A673 (cell line): Measurements from ENCODE around the gene NOS1AP. TPM values are rescaled to one million over a fixed set of nuclear protein-coding genes. Genes with fewer than 3 reads are reported as not detected.

ENCODE experiments used
- BruUV-seq: library from RNA; stranded (reverse); fragments of 400-500 nt; replicated peaks from 2 replicates; lab custom pipeline; 2021; lab: Mats Ljungman, UMichigan
- CTCF ChIA-PET: fragments of 300-600 bp; sonication (Branson Sonifier 250); formaldehyde crosslinking; loops from one replicate; lab custom pipeline; 2022; ENCODE audit warnings: antibody characterized with exemption; lab: Charles Lee
- POLR2A ChIA-PET: fragments of 300-600 bp; sonication (Branson Sonifier 250); formaldehyde crosslinking; loops from one replicate; lab custom pipeline; 2022; ENCODE audit warnings: antibody characterized with exemption; ENCODE audit not compliant: low non-redundant PET; lab: Charles Lee
- DNase-seq: peaks from one replicate; pipeline ENCODE4 v3.0.0-alpha.2; 2015; ENCODE audit warnings: low spot score
- H3K27ac ChIP-seq: fragments of 200-600 bp; sonication (generic); 2 replicates; pipeline ENCODE4 v1.5.1; 2016; ENCODE audit warnings: mixed run types, low read depth, mild to moderate bottlenecking, mixed read lengths, antibody characterized with exemption, low read length; ENCODE audit not compliant: poor library complexity, severe bottlenecking
- H3K27me3 ChIP-seq: fragments of 200-600 bp; sonication (generic); replicated peaks from 2 replicates; pipeline ENCODE4 v1.6.1; 2017; ENCODE audit warnings: mixed run types, low read depth, mild to moderate bottlenecking, mixed read lengths, antibody characterized with exemption, low read length; ENCODE audit not compliant: insufficient read depth, poor library complexity
- H3K36me3 ChIP-seq: fragments of 200-600 bp; sonication (generic); 2 replicates; pipeline ENCODE4 v1.6.1; 2016; ENCODE audit warnings: mixed run types, mild to moderate bottlenecking, mixed read lengths, antibody characterized with exemption, low read length; ENCODE audit not compliant: insufficient read depth, poor library complexity, severe bottlenecking
- H3K4me1 ChIP-seq: fragments of 200-600 bp; sonication (generic); 2 replicates; pipeline ENCODE4 v1.6.1; 2017; ENCODE audit warnings: mixed run types, mild to moderate bottlenecking, mixed read lengths, antibody characterized with exemption, low read length; ENCODE audit not compliant: insufficient read depth, poor library complexity, severe bottlenecking
- H3K4me3 ChIP-seq: fragments of 200-600 bp; sonication (generic); 2 replicates; pipeline ENCODE4 v1.5.1; 2016; ENCODE audit warnings: low read depth, mixed run types, mild to moderate bottlenecking, mixed read lengths, low read length; ENCODE audit not compliant: poor library complexity, severe bottlenecking
- H3K9me3 ChIP-seq: fragments of 200-600 bp; sonication (generic); 2 replicates; pipeline ENCODE4 v1.6.1; 2016; ENCODE audit warnings: mixed run types, low read depth, mild to moderate bottlenecking, mixed read lengths, antibody characterized with exemption, low read length; ENCODE audit not compliant: poor library complexity, severe bottlenecking
- CTCF ChIP-seq: fragments of 300-800, 200-600 bp; sonication (generic); conservative IDR thresholded peaks from 2 replicates; pipeline ENCODE4 v1.5.1; 2017; ENCODE audit warnings: low read depth, mild to moderate bottlenecking, antibody characterized with exemption, low read length, moderate library complexity, mixed read lengths
- EZH2 ChIP-seq: fragments of 200-600 bp; sonication (generic); IDR thresholded peaks from 2 replicates; pipeline ENCODE4 v1.6.1; 2017; ENCODE audit warnings: borderline replicate concordance, low read depth, mild to moderate bottlenecking, mixed read lengths, antibody characterized with exemption, low read length; ENCODE audit not compliant: poor library complexity, severe bottlenecking
- intact Hi-C: fragments of 100-400 bp; cut with micrococcal nuclease; formaldehyde crosslinking; loops from one replicate; pipeline ENCODE4 v1.10.0; 2022; ENCODE audit not compliant: unreplicated experiment
- total RNA-seq: library from RNA; stranded (reverse); gene quantifications from 2 replicates; pipeline ENCODE4 v1.2.3, GENCODE V29; 2021

NOS1AP gene
- total RNA-seq, 1 experiment from 2014 or later = 28.0 TPM

- H3K4me3 ChIP-seq = no peak overlapping the region
- H3K9me3 ChIP-seq = no peaks in the 10 kb centered on the region
- BruUV-seq = no TSS peak
- TF ChIP-seq EZH2 (no peak), CTCF (no peak)
- H3K4me1 ChIP-seq = peaks cover 36% of the 10 kb centered on the region
- peak overlapping the region; percentile 66 for H3K27ac ChIP-seq
- H3K27me3 ChIP-seq = no peaks in the 10 kb centered on the region
- ChIA-PET POLR2A (no interaction called here), CTCF (no interaction called here)
- DNase-seq = peak; percentile 72
- peaks cover 9% of the 10 kb centered on the region for H3K36me3 ChIP-seq
- intact Hi-C loops = no loop called here
These were observed 315.2 kb downstream of the NOS1AP start for GRCh38 chr1:162384601-162385279.

- TF ChIP-seq CTCF (no peak), EZH2 (no peak)
- Histone ChIP-seq H3K4me3 (no peak overlapping the region), H3K27ac (peak overlapping the region; percentile 66), H3K4me1 (peaks cover 41% of the 10 kb centered on the region), H3K36me3 (peaks cover 9% of the 10 kb centered on the region), H3K9me3 (no peaks in the 10 kb centered on the region), H3K27me3 (no peaks in the 10 kb centered on the region)
- no TSS peak for BruUV-seq
- intact Hi-C loops = no loop called here
- CTCF ChIA-PET = no interaction called here
- POLR2A ChIA-PET = no interaction called here
- no peak for DNase-seq
These were observed 315.8 kb downstream of the NOS1AP start for GRCh38 chr1:162385280-162385623.

GRCh38 chr1:162385702-162386101, 316.2 kb downstream of the NOS1AP start:
- peak overlapping the region; percentile 66 for H3K27ac ChIP-seq
- TF ChIP-seq EZH2 = no peak
- peaks cover 9% of the 10 kb centered on the region for H3K36me3 ChIP-seq
- no peak for DNase-seq
- CTCF ChIA-PET = no interaction called here
- POLR2A ChIA-PET = no interaction called here
- peaks cover 46% of the 10 kb centered on the region for H3K4me1 ChIP-seq
- H3K4me3 ChIP-seq = no peak overlapping the region
- no peaks in the 10 kb centered on the region for H3K9me3 ChIP-seq
- BruUV-seq = no TSS peak
- H3K27me3 ChIP-seq = no peaks in the 10 kb centered on the region
- intact Hi-C loops = no loop called here
